ENCODE results near the gene NPDC1.

NPDC1 gene

GRCh38 chr9:137058521-137059234, 12.7 kb upstream of the NPDC1 start:
- DNase-seq = no peak
- in situ Hi-C loops (cut with MboI; ENCODE audit: low pct_unique_long_range_greater_than_20kb, low sequenced_read_pairs) = no loop called here

DNA sequence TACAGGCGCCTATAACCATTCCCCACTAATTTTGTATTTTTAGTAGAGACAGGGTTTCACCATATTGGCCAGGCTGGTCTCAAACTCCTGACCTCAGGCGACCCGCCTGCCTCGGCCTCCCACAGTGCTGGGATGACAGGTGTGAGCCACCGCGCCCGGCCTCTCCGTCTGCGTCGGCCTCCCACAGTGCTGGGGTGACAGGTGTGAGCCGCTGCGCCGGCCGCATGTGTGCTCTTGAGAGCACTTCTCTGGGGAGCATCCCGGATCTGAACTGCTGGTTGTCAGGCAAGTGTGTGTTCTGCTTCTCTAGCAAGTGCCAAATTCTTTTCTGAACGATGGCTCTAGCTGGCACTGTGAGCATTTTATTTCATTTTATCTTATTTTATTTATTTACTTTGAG, 11.6 kb upstream of the NPDC1 start:
- DNase-seq = no peak
- in situ Hi-C loops (cut with MboI; ENCODE audit: low pct_unique_long_range_greater_than_20kb, low sequenced_read_pairs) = no loop called here

GRCh38 chr9:137056739-137057415, 10.9 kb upstream of the NPDC1 start:
- in situ Hi-C loops (cut with MboI; ENCODE audit: low pct_unique_long_range_greater_than_20kb, low sequenced_read_pairs) = no loop called here
- DNase-seq = no peak

GRCh38 chr9:137055385-137056364, 9.7 kb upstream of the NPDC1 start:
- DNase-seq = no peak
- in situ Hi-C loops (cut with MboI; ENCODE audit: low pct_unique_long_range_greater_than_20kb, low sequenced_read_pairs) = no loop called here

- in situ Hi-C loops (cut with MboI; ENCODE audit: low pct_unique_long_range_greater_than_20kb, low sequenced_read_pairs) = no loop called here
- DNase-seq = no peak
Measured at GRCh38 chr9:137054932-137055384, 9.0 kb upstream of the NPDC1 start.

DNA sequence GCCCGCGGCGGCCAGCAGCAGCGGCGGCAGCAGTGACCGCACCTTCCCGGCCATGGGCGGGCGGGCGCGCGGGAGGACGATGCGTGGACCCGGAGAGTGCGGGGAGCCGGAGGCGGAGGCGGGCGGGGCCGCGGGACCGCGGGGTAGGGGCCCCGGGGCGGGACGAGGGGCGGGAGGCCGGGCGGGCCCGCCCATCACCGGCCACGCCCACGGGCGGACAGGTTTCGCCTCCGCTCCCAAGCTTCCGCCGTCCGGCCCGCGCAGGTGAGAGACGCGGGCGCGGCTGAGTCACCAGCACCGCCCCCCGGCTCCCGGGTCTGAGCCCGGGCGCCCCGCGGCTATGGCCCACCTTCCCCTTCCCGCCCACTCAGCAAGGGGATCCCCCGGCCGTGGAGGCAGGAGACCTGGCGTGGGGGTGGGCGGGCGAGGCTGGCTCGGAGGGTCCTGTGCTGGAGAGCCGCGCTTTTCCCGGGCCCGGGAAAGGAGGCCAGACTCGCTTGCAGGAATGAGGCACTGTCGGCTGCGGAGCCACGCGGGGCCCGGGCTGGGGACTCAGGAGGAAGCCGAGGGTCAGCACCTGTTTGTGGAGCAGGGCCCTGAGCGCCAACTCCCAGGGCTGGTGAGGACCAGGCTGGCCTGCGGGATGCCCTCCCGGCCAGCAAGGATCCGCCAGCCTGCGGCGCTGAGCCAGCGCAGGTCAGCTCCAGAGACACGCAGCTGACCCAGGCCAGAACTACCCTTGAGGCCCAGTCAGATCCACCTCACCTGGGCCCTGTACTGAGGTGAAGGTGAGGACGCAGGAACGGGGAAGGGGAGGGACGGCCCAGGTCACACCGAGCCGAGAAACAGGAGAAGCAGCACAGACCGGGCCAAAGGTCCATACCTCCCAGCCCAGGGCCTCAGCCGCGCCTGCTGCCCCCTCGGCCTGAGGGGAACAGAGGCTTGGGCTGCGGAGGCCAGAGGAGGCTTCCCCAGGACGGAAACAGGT, 8.3 kb upstream of the NPDC1 start, which contains the start of gene ENTPD2:
Gene ENTPD2 (minus strand): TSS at position 118 of the 988 bp plus-strand sequence. CDS start 64 bp downstream, at position 54.
- in situ Hi-C loops (cut with MboI; ENCODE audit: low pct_unique_long_range_greater_than_20kb, low sequenced_read_pairs) = no loop called here
- DNase-seq = no peak

- no peak for DNase-seq
- in situ Hi-C loops (cut with MboI; ENCODE audit: low pct_unique_long_range_greater_than_20kb, low sequenced_read_pairs) = no loop called here
Measured at GRCh38 chr9:137052998-137053943, 7.3 kb upstream of the NPDC1 start.

DNA sequence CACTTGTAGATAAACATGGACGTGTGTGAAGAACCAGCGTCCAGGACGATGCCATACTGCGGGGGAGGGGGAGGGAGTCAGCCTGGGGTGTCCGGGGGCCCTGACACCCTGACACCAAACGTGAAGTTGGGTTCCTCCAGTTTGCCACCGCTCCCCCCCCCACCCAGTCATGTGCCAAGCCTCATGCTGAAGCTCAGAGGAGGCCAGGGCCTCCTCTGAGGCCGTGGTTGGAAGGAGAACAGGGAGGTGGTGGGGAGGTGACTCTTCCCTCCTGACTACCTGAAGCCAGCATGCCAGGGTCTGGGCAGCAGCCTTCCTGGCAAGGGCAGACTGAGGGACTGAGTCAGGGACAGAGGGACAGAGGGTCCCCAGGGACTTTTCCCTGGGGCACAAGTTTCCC, 6.3 kb upstream of the NPDC1 start:
- no peak for DNase-seq
- in situ Hi-C loops (cut with MboI; ENCODE audit: low pct_unique_long_range_greater_than_20kb, low sequenced_read_pairs) = no loop called here

GRCh38 chr9:137051145-137051724, 5.3 kb upstream of the NPDC1 start:
- in situ Hi-C loops (cut with MboI; ENCODE audit: low pct_unique_long_range_greater_than_20kb, low sequenced_read_pairs) = no loop called here
- DNase-seq = no peak

DNA sequence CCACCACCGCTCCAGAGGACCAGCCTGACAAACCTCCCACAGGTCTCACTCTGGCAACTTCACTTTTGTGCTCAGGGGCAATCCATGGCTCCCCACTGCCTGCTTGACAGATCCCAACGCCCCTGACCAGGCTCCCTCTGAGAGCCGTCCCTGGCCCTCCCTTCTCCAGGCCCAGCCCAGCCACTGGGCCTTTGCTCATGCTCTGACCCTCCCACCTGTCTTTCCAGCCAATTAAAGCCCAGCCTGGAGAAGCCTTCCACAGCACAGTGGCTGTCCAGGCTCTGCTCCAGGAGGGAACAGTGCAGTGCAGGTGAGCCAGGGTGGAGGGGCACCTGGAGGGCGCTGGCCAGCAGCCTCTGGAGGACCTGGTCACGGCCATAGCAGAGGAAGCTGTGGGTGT, 4.6 kb upstream of the NPDC1 start:
- DNase-seq = no peak
- in situ Hi-C loops (cut with MboI; ENCODE audit: low pct_unique_long_range_greater_than_20kb, low sequenced_read_pairs) = no loop called here

DNA sequence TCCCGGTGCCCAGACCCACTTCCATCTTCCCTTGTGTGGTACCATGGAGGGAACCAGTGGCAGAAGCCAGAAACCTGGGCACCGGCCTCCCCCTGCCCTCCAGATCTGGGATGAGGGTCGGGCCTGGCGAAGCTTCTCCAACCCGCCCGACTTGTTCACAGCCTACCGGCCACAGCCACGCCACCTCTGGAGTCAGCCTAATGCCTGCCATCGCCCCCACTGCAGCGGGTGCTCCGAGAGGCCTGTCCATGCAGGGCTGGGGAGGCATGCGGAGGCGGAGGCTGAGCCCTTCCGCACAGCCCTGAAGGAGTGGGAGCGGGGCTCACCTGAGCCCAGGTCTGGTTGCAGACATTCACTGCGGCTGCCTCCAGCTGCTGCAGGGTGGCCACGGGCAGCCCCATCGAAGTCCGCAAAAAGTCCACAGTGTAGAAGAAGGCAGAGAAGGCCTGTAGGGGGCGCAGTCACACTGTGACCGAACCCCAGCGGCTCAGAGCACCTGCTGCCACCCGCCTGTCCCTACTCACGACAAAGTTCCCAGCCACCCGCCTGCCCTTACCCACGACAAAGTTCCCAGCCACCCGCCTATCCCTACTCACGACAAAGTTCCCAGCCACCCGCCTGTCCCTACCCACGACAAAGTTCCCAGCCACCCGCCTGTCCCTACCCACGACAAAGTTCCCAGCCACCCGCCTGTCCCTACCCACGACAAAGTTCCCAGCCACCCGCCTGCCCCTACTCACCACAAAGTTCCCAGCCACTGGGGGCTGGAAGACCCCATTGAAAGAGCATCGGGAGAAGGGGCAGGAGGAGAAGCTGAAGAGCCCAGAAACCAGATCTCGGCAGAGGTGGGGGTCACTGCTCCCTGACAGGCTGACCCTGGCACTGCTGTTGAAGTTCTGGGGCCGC, 3.8 kb upstream of the NPDC1 start:
- in situ Hi-C loops (cut with MboI; ENCODE audit: low pct_unique_long_range_greater_than_20kb, low sequenced_read_pairs) = no loop called here
- DNase-seq = peak; percentile 76

GRCh38 chr9:137048655-137049543, 2.9 kb upstream of the NPDC1 start:
- no peak for DNase-seq
- in situ Hi-C loops (cut with MboI; ENCODE audit: low pct_unique_long_range_greater_than_20kb, low sequenced_read_pairs) = no loop called here

GRCh38 chr9:137045294-137046087, 486 bp downstream of the NPDC1 start:
- DNase-seq = no peak
- in situ Hi-C loops (cut with MboI; ENCODE audit: low pct_unique_long_range_greater_than_20kb, low sequenced_read_pairs) = no loop called here

- in situ Hi-C loops (cut with MboI; ENCODE audit: low pct_unique_long_range_greater_than_20kb, low sequenced_read_pairs) = no loop called here
- DNase-seq = peak; percentile 55
Measured at GRCh38 chr9:137044502-137045177, 1.3 kb downstream of the NPDC1 start.
